Measurements from ENCODE around the gene PPP1R7.

The PPP1R7 gene

DNA sequence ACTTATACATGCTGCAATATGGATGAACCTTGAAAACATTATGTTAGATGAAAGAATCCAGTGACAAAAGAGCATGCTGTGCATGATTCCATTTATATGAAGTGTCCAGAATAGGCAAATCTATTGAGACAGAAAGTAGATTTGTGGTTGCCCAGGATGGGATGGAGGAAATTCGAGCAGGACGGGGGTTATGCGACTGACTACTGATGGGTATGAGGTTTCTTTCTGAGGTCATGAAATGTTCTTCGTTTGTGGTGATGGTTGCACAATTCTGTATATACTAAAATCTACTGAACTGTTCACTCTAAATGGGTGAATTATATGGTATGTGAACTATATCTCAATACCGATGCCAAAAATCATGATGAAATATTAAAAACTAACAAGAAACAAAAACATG, 29.3 kb upstream of the PPP1R7 start:
- DNase-seq, result no peak

DNA sequence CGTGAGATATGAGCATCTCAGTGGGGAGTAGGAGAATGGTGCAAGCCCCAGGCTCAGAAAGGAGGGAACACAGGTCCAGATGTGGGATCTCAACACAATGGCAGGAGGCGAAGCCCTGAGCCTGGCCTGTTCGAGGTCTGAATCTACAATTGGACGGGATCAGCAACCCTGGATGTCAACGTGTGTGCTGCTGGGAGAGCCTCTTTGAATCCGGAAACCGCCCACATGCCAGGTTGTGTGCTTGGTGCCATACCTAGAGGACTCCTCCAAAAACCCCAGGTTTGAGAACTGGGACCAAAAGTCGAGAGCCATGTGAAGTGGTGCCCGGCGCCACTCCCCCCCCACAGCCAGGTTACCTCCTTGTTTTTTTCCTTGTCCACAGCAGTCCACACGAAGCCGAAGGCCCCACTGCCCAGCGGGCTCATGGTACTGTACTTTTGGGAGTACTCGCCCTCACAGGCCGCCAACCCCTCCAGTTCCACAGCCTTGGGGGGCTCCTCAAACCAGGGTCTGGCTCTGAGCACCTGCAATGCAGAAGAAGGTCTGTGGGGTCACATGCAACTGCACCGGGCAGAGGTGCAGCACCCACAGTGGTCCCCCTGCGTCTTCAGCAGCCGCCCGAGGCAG, 27.8 kb upstream of the PPP1R7 start:
- DNase-seq, result no peak

GRCh38 chr2:241123816-241124536, 26.3 kb upstream of the PPP1R7 start:
- peak; percentile 42 for DNase-seq

GRCh38 chr2:241125626-241126025, 24.6 kb upstream of the PPP1R7 start:
- no peak for DNase-seq

DNA sequence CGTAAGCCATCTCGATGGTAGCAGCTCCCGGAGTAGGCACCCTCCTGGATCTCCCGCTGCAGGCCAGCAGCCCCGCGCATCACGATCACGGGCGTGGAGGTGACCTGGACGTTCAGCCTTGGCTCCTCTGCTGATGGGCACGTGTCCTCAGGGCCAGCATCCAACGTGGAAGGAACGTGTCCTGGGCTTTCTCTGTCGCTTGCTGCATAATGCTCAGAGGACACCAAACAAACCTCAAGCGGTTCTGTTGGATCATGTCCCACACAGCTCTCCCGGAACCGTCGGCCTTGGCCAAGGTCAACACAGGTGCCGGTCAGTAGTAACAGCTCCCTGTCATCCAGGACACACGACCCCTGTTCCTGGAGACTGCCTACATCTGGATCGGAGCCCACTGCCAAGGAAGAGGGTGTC, 24.1 kb upstream of the PPP1R7 start:
- no peak for DNase-seq

GRCh38 chr2:241126771-241127202, 23.5 kb upstream of the PPP1R7 start:
- no peak for DNase-seq

DNA sequence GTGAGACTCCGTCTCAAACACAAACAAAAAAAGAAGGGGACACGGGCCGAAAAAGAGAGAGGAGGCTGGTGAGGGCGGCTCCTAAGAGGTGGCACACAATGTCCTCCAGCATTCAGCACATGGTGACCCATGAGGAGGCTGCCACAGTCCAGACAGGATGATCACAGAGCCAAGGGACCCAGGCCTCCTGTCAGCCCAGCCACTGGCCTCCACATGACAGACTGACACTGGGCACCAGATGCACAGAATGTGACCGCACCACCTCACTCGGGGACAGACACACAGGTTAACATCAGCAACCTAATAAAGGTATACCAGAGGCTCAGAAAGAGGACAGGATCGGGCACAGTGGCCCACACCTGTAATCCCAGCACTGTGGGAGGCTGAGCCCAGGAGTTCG, 22.0 kb upstream of the PPP1R7 start:
- no peak for DNase-seq

- DNase-seq, result peak; percentile 25
Measured at GRCh38 chr2:241129086-241129871, 21.0 kb upstream of the PPP1R7 start.

DNA sequence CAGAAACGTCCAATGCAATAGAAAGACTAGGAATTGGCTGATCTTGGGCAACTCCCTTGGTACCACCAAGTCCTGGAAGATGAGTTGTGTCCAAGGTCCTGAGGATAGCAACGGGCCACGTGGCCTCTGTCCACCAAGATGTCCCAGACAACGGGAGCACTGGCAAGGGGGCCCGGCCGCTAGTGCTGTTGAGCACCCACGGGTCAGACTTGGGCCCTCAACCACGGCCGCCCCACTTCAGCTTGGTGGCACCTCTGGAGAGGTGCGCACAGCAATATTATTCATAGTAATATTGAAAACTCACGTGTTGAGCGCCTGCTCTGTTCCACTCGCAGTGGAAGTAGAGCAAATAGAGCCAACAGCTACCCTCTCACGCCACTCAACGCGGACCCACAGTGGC, 20.0 kb upstream of the PPP1R7 start:
- no peak for DNase-seq

- DNase-seq, result no peak
Measured at GRCh38 chr2:241131531-241131930, 18.7 kb upstream of the PPP1R7 start.

GRCh38 chr2:241132538-241133435, 17.5 kb upstream of the PPP1R7 start:
- DNase-seq, result peak; percentile 14

DNA sequence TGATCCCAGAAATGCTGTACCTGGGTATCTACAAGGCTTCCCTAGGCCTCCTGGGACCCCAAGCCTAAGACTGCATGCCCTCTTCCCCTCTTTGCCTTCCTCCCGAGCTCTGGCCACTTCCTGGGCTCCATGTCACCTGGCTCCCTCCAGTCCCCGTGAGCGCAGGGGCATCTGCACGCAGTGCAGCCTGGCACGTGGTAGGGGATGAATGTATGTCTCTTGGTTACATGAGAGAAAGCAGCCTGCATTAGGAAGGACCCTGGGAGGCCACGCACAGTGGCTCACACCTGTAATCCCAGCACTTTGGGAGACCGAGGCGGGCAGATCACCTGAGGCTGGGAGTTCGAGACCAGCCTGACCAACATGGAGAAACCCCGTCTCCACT, 16.8 kb upstream of the PPP1R7 start:
- no peak for DNase-seq

DNA sequence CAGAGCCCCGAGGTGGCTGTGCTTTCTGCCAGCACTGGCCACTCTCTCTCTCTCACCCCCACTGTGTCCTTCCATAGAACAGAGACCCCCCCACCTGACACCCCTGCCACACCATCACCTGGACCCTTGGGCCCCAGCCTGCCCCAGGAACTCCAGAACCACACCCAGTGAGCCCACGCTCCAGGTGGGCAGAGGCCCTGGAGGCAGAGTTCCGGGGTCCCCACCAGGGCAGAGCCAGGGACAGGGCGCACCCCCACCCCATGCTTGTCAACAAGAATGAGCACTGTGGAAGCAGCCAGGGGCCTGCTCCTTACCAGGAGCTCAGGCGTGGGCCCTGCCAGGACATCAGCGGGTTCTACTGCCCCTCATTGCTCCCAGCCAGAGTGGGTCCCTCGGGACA, 15.6 kb upstream of the PPP1R7 start:
- DNase-seq, result no peak

GRCh38 chr2:241135737-241136136, 14.5 kb upstream of the PPP1R7 start:
- DNase-seq, result no peak

GRCh38 chr2:241136191-241136590, 14.1 kb upstream of the PPP1R7 start:
- no peak for DNase-seq

DNA sequence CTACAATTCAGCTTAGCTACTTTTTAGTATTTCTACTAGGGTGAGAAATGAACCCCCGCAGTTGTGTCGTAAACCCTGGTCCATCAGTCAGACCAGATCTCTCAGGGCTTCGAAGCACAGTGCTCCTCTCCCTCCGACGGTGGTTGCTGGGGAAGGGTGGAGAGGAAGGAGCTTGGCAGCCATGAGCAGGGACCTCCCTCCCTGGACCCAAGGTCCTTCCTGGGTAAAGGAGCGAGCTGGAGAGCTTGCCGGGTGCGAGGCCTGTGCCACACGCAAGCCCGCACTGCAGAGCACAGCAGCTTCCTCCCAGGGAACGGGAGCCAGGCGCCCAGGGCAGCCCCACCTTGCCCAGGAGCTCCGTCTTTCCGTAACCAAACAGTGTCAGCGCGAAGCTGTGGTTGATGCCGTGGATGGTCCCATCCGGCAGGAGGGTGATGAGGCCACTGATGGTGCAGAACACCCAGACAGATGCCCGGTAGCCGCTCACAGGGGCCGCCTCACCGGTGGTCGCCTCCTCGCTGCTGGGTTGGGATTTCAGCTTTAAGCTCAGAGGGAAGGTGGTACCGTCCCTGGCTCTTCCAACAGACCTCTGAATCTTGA, 13.5 kb upstream of the PPP1R7 start:
- no peak for DNase-seq

DNA sequence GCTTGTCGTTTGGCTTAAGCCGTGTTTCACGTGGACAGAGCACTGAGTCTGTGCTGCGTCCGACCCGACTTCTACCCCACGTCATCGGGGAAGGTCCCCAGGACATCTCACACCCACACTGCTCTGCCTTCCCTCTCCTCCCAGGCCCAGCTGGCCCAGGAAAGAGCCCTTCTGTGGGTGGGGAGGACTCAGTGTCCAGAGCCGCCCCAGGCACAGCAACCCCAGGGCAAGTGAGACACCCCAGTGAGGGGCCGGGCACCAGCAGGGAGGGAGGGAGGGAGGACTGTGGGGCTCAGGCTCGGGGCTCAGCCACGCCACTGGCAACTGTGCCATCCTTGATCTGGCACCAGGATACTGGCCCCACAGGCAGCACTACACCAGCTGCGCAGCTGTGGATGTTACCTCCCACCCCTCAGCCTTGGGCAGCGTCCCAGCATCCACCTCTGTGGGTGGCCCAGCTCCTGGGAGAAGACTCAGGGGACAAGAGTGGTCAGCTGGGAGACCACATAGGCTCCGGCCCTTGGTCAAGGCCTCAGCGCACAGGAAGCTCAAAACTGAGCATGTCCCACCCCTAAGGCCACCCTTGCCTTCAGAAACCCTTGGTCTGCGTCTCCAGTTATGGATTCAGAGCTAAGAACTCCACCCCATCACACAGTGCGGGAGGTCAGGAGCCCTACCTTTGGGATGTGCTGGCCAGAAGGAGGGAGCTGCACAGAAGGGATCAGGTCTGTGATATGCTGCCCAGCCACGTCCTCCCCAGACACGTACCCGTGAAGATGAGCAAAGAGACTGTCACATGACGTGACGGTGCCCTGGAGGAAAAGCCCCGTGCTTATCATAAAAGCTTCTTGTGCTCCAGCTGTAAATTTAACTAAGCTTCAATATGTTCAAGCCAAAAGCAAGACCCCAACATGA, 12.7 kb upstream of the PPP1R7 start:
- no peak for DNase-seq

- DNase-seq, result no peak
Measured at GRCh38 chr2:241138471-241138870, 11.8 kb upstream of the PPP1R7 start.

- no peak for DNase-seq
Measured at GRCh38 chr2:241139531-241140444, 10.5 kb upstream of the PPP1R7 start.

GRCh38 chr2:241140445-241140840, 9.8 kb upstream of the PPP1R7 start:
- no peak for DNase-seq
